HepG2 (cell line): ENCODE results near the gene HOXD4.

Source experiments
- CBX5 ChIP-seq: sonication (generic); formaldehyde crosslinking; IDR thresholded peaks from 2 replicates; pipeline ENCODE4 v1.4.0; 2020; ENCODE audit warnings: missing genetic modification reagents, borderline replicate concordance
- GFI1 ChIP-seq: sonication (generic); formaldehyde crosslinking; IDR thresholded peaks from 2 replicates; pipeline ENCODE4 v1.5.0; 2020; ENCODE audit warnings: missing genetic modification reagents, mild to moderate bottlenecking, borderline replicate concordance
- MAFK ChIP-seq, 2 experiments: IDR thresholded peaks in 1 of 2; conservative IDR thresholded peaks in 1 of 2; 2 replicates each; pipeline ENCODE4 v1.6.1; 2011; ENCODE audit warnings: improper control_type of control experiment in 2 of 2, low read length in 2 of 2
- SMYD3 ChIP-seq: sonication (generic); formaldehyde crosslinking; IDR thresholded peaks from 2 replicates; pipeline ENCODE4 v1.8.1; 2023; ENCODE audit warnings: mild to moderate bottlenecking, missing genetic modification reagents
- ZNF484 ChIP-seq: sonication (generic); formaldehyde crosslinking; IDR thresholded peaks from 2 replicates; pipeline ENCODE4 v1.5.1; 2020; ENCODE audit warnings: mild to moderate bottlenecking, low read depth, missing genetic modification reagents, borderline replicate concordance
- ZSCAN29 ChIP-seq: sonication (generic); formaldehyde crosslinking; conservative IDR thresholded peaks from 2 replicates; pipeline ENCODE4 v1.4.0; 2020; ENCODE audit warnings: mild to moderate bottlenecking, missing genetic modification reagents
- TF ChIP-seq, protein P1 (sequence below): sonication (generic); formaldehyde crosslinking; IDR thresholded peaks from 2 replicates; pipeline ENCODE4 v1.5.0; 2020; ENCODE audit warnings: mild to moderate bottlenecking, missing genetic modification reagents, moderate library complexity

DNA sequence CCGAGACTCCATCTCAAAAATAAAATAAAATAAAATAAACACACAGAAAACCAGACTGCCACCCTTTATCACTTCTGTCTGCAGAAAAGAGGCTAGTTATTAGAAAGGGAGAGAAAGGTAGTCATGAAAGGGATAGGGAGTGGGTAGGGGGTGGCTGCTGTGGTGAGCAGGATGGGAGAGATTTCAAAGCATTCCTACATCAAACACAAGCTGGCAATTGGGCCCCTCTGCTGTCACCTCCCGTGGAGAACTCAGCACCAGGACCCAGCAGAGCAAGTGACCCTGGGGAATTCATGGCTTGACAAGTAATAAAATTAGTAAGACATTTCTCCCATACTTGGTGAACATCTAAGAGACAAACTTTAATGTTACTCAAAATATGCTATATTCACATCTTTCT lies 33.4 kb downstream of the HOXD4 start:
- TF ChIP-seq SMYD3 (CRISPR knock-in tag) (no peak), ZSCAN29 (CRISPR knock-in tag) (no peak), MAFK (conservative IDR thresholded peaks at IDR 0.05 in 1 of 2, IDR thresholded peaks at IDR 0.05 in 1 of 2; ENCODE audit: low read length in 2 of 2) (no peak), GFI1 (no peak), CBX5 (CRISPR knock-in tag) (no peak), ZNF484 (CRISPR knock-in tag) (no peak)
- TF ChIP-seq, protein P1, sequence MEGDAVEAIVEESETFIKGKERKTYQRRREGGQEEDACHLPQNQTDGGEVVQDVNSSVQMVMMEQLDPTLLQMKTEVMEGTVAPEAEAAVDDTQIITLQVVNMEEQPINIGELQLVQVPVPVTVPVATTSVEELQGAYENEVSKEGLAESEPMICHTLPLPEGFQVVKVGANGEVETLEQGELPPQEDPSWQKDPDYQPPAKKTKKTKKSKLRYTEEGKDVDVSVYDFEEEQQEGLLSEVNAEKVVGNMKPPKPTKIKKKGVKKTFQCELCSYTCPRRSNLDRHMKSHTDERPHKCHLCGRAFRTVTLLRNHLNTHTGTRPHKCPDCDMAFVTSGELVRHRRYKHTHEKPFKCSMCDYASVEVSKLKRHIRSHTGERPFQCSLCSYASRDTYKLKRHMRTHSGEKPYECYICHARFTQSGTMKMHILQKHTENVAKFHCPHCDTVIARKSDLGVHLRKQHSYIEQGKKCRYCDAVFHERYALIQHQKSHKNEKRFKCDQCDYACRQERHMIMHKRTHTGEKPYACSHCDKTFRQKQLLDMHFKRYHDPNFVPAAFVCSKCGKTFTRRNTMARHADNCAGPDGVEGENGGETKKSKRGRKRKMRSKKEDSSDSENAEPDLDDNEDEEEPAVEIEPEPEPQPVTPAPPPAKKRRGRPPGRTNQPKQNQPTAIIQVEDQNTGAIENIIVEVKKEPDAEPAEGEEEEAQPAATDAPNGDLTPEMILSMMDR (CRISPR knock-in tag) = no peak
